DMS153 treated with DMSO at 0.1 percent for 48 hours (cell line): ENCODE data around the gene GARS1.
"Not testable (repeated sequence)": the region's sequence is repeated elsewhere in the genome, so short reads cannot be mapped to it uniquely, and the experiment has no call there.

ENCODE experiments used
- DNase-seq: peaks from one replicate; lab custom pipeline; 2025; ENCODE audit not compliant: unreplicated experiment; lab: John Stamatoyannopoulos, UW

GARS1 gene

GRCh38 chr7:30594540-30595435 lies at the start of gene GARS1:
Gene GARS1 (plus strand): TSS chr7:30594878. CDS start chr7:30594922, 44 bp downstream.
- peak; percentile 90 for DNase-seq

- DNase-seq, result no peak
Observed at GRCh38 chr7:30545791-30546555, 48.7 kb upstream of the GARS1 start.

DNA sequence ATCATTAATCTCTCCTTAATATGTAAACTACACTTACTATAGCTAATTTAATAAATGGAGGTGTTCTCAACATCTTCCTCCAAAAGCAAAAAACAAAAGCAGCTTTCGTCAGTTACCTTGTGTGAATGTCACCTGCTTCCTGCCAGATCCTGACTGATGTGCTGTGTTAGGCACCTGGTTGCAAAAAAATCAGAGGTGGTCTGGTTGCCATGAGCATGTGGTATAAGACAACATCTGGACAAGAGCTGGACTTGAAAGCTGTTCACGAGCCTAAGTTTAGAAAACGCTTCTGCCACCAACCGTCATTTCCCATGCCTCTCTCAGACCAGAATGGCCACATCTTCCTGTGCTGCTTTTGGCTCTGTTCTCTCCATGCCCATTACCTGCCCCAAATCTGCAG lies 48.1 kb upstream of the GARS1 start:
- no peak for DNase-seq

DNA sequence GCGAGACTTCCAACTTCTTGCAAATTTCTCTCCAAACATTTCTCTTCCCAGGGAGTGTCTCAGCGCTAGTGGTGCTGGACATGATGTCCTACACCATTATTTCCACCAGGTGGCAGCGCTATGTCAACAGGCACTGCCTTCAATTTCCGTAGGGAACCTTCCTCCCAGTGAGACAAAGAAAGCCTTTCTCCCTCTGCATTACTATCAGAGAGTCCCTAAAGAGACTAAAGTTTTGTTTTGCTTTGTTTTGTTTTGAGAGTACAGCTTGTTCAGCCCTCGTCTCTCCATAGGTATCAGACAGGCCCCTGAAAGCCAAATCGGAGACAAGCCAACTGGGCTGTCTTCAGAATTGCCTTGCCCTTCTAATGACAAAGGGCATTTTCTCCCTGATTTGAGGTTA lies 45.8 kb upstream of the GARS1 start:
- peak; percentile 97 for DNase-seq

DNA sequence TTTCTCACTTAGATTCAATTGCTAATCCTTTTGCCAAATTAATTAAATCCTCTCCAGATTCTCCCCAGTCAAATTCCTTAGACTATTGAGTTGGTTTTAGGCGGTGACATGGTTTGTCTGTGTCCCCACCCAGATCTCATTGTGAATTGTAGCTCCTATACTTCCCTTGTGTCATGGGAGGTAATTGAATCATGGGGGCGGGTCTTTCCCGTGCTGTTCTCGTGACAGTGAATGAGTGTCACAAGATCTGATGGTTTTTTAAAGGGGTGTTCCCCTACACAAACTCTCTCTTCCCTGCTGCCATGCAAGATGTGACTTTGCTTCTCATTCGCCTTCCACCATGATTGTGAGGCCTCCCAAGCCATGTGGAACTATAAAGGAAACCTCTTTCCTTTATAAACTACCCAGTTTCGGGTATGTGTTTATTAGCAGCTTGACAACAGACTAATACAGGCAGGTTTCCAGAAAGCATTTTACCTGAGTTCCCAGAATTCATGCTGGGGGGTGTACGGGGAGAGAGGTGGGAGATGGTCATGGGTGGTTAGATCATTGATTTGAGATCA lies 44.7 kb upstream of the GARS1 start:
- no peak for DNase-seq

GRCh38 chr7:30552330-30552729 lies 42.3 kb upstream of the GARS1 start:
- no peak for DNase-seq

DNA sequence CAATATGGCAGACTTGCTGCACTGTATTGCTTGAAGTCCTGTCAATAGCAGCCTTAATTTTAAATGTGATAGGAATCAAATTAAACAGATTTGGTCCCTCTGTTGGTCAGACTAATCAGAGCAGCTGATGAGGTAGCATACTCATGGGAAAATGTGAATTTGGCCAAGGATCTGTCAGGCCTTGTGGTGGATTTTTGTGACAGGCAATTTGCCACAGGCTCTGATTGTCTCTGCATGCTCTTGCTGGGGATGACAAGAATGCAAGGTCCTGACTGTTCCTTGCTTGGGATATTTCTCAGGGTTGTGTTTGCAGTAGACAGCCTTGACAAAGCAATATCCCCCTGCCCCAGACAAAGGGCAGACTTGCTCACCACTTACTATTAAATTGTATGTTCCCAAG lies 41.5 kb upstream of the GARS1 start:
- no peak for DNase-seq

DNA sequence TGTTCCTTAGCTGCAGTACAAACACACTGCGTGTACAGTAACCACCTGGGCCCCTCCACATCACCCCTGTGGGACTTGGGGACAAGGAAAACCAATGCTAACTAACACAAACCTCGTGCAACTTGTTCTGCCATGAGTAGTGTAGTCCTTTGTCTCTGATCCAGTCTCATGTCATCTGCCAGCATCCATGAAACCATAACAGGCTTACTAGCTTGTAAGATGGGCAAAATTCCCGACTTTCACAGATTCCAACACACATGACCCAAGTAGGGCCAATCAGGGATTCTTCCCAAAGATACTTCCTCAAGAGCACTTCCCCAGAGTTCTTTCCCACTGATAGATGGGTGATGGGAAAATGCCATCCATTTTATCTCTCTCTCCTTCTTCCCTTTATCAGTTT lies 41.1 kb upstream of the GARS1 start:
- no peak for DNase-seq

DNA sequence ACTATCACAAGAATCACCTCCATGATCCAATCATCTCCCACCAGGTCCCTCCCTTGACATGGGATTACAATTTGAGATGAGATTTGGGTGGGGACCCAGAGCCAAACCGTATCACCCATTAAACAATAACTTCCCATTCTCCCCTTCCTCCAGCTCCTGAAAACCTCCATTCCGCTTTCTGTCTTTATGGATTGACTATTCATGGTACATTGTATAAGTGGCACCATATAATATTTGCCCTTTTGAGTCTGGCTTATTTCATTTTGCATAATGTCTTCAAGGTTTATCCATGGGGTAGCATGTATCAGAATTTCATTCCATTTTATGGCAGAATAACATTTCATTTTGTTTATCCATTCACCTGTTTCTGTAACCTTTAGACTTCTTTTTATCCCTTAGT lies 39.2 kb upstream of the GARS1 start:
- no peak for DNase-seq

DNA sequence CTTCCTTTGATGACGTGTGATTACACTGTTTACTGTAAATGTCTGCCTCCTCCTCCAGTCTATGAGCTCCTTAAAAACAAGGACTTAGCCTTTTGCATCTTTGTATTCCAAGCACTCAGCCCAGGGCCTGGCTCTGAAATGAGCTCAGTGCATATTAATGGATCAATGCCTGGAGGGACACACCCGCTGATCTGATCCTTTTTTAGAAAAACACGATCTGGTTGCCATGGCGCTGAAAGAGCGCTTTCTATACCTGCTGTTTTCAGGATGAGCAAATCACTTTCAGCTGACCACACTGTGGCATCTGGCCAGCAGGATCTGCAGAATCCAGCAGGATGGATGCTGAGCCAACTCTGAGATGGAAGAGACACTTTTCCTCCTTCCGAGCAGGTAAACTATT lies 37.8 kb upstream of the GARS1 start:
- DNase-seq, result peak; percentile 32

DNA sequence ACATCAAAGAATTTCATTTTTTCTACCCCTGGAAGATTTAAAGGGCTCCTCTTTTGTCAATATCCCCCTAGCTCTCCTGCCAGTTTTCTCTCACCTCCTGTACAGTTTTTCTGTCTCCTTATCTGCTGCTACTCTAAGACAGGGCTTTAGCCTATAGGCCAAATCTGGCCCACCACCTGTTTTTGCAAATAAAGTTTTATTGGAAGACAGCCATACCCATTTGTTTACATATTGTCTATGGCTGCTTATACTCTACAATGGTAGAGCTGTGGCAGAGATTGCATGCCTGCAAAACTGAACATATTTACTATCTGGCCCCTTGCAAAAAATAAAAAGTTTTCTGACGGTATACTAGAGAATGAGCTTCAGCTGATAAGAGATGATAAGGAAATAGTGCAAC lies 37.4 kb upstream of the GARS1 start:
- DNase-seq, result no peak

- DNase-seq, result no peak
Observed at GRCh38 chr7:30559611-30560010, 35.1 kb upstream of the GARS1 start.

GRCh38 chr7:30561389-30561788 lies 33.3 kb upstream of the GARS1 start:
- DNase-seq, result no peak

DNA sequence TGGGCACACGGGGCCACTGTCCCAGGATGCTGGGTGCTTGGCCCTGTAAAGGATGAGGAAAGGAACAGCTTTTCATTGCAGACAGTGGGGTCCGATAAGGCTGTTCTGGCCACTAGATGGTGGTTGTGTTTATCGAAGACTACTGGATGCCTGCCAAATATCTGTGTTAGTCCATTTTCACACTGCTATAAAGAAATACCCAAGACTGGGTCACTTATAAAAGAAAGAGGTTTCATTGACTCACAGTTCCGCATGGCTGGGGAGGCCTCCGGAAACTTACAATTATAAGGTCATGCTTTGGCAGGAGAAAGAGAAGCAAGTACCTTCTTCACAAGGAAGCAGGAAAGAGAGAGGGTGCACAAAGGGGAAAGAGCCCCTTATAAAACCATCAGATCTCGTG lies 32.2 kb upstream of the GARS1 start:
- DNase-seq, result no peak

DNA sequence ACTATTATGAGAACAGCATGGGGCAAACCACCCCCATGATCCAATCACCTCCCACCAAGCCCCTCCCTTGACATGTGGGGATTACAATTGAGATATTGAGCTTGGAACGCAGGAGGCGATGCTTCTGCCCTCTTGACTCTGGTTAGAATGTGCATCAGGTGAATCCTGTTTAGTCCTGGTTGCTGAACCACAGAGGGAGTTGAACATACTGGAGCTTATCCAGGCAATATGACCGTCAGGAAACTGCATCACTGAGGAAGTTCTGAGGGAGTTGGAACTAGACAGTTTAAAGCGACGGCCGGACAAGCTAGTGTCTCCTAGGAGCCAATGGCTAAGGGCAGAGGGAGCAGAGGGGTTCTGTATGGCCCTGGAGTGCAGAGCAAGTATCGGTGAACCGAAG lies 31.8 kb upstream of the GARS1 start:
- no peak for DNase-seq

- DNase-seq, result no peak
Observed at GRCh38 chr7:30563326-30563942, 31.2 kb upstream of the GARS1 start.

DNA sequence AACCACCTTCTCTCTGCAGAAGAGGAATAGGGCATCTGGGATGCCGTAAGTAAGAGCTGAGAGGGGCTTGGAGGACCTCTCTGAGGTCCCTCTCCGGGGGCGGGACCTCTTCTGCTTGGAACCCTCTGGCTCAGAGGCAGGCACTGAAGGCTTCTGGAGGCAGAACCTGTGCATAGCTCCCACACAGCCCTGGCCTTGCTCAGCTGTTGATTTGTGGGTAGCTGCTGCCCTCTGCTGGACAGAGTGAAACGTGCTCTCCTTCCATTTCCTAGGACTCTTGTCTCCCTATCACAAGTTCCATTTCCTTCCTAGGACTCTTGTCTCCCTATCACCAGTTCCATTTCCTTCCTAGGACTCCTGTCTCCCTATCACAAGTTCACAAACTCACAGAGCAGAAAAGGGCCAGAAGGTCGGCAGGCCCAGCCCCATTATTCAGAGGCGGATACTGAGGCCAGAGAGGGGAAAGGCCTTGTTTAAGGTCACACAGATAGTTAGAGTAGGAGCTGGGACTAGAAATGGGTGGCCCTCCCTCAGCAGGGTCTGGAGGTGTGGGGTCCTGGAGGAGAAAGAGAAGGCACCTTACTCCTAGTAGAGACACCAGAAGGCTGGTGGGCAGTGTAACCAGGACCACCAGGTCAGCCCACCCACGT lies 30.3 kb upstream of the GARS1 start:
- DNase-seq, result peak; percentile 95

GRCh38 chr7:30566596-30566995 lies 28.1 kb upstream of the GARS1 start:
- DNase-seq, result no peak

- no peak for DNase-seq
Observed at GRCh38 chr7:30567081-30567480, 27.6 kb upstream of the GARS1 start.

GRCh38 chr7:30570238-30570637 lies 24.4 kb upstream of the GARS1 start:
- not testable (repeated sequence) for DNase-seq
